H1 (cell line): Measurements from ENCODE around the gene LDLRAD3. TPM values are rescaled to one million over a fixed set of nuclear protein-coding genes. Genes with fewer than 3 reads are reported as not detected.

Experiments
- CTCF ChIA-PET: fragments of 300-600 bp; sonication (Branson Sonifier 250); formaldehyde crosslinking; loops from one replicate; lab custom pipeline; 2021; ENCODE audit not compliant: partially characterized antibody; lab: Charles Lee
- POLR2A ChIA-PET: fragments of 300-600 bp; sonication (Branson Sonifier 250); formaldehyde crosslinking; loops from one replicate; lab custom pipeline; 2021; ENCODE audit warnings: inconsistent platforms; ENCODE audit not compliant: partially characterized antibody; lab: Charles Lee
- DNase-seq, 2 experiments: peaks; one replicate each; pipeline versions ENCODE4 v3.0.0 to v3.0.0-alpha.2; 2010 to 2022; ENCODE audit warnings: low spot score in 2 of 2, low read depth in 1 of 2, mixed read lengths in 1 of 2
- FAIRE-seq: peaks from 2 replicates; lab custom pipeline; 2011; peaks lifted over from hg19 to GRCh38; lab: Jason Lieb, UNC
- H2AFZ ChIP-seq: 2 replicates; pipeline ENCODE4 v1.8.1; 2012; ENCODE audit warnings: low read length, inconsistent platforms
- H2AK5ac ChIP-seq: 2 replicates; pipeline ENCODE4 v1.6.1; 2013; ENCODE audit warnings: low read depth, low read length
- H2BK120ac ChIP-seq: replicated peaks from 2 replicates; pipeline ENCODE3; 2013; ENCODE audit warnings: low read depth, low read length, inconsistent platforms
- H2BK12ac ChIP-seq: 2 replicates; pipeline ENCODE4 v1.6.1; 2013; ENCODE audit warnings: low read depth, low read length
- H2BK15ac ChIP-seq: 2 replicates; pipeline ENCODE4 v1.6.1; 2013; ENCODE audit warnings: low read length
- H2BK20ac ChIP-seq: 2 replicates; pipeline ENCODE4 v1.6.1; 2013; ENCODE audit warnings: low read length
- H2BK5ac ChIP-seq: 2 replicates; pipeline ENCODE4 v1.6.1; 2013; ENCODE audit warnings: low read depth, low read length
- H3K14ac ChIP-seq: 2 replicates; pipeline ENCODE4 v1.6.1; 2013; ENCODE audit warnings: inconsistent platforms; ENCODE audit not compliant: insufficient read length
- H3K18ac ChIP-seq: 2 replicates; pipeline ENCODE4 v1.6.1; 2013; ENCODE audit warnings: low read length; ENCODE audit errors: extremely low read depth
- H3K23ac ChIP-seq: 2 replicates; pipeline ENCODE4 v1.6.1; 2013; ENCODE audit warnings: inconsistent platforms; ENCODE audit not compliant: insufficient read length
- H3K23me2 ChIP-seq: 2 replicates; pipeline ENCODE4 v1.6.1; 2013; ENCODE audit warnings: low read depth, low read length
- H3K27ac ChIP-seq: 2 replicates; pipeline ENCODE4 v1.6.1; 2011; ENCODE audit warnings: low read depth, low read length, inconsistent platforms
- H3K27me3 ChIP-seq, 4 experiments: replicated peaks in 1 of 4; 1 replicate in 1 of 4; 2 replicates in 3 of 4; pipeline versions ENCODE4 v1.6.1 to v1.8.1; 2011 to 2013; ENCODE audit warnings: low read length in 3 of 4, mild to moderate bottlenecking in 3 of 4, inconsistent platforms in 2 of 4, mixed read lengths in 2 of 4, moderate library complexity in 1 of 4; ENCODE audit not compliant: control insufficient read depth in 3 of 4, insufficient read depth in 3 of 4; ENCODE audit errors: extremely low read depth in 1 of 4
- H3K36me3 ChIP-seq, 4 experiments: 2 replicates each; pipeline versions ENCODE4 v1.6.1 to v1.8.1; 2011 to 2013; ENCODE audit warnings: mild to moderate bottlenecking in 4 of 4, low read length in 3 of 4, moderate library complexity in 2 of 4, control low read depth in 1 of 4, inconsistent platforms in 1 of 4; ENCODE audit not compliant: insufficient read depth in 4 of 4, control insufficient read depth in 2 of 4
- H3K4ac ChIP-seq: replicated peaks from 2 replicates; pipeline ENCODE3; 2013; ENCODE audit warnings: low read length, low read depth, mixed read lengths, inconsistent platforms; ENCODE audit not compliant: insufficient read length
- H3K4me1 ChIP-seq, 4 experiments: replicated peaks in 1 of 4; 1 replicate in 1 of 4; 2 replicates in 3 of 4; pipeline versions ENCODE4 v1.6.1 to v1.8.1; 2011 to 2013; ENCODE audit warnings: low read length in 3 of 4, inconsistent platforms in 2 of 4, mixed read lengths in 1 of 4; ENCODE audit not compliant: insufficient read depth in 4 of 4, control insufficient read depth in 3 of 4
- H3K4me2 ChIP-seq, 2 experiments: 2 replicates each; pipeline versions ENCODE4 v1.6.1 to v1.8.1; 2011 to 2013; ENCODE audit warnings: low read depth in 2 of 2, low read length in 2 of 2, control low read depth in 1 of 2, inconsistent platforms in 1 of 2, mild to moderate bottlenecking in 1 of 2; ENCODE audit not compliant: insufficient read depth in 1 of 2
- H3K4me3 ChIP-seq, 4 experiments: fragments of 200-600, 300-600 bp in 1 of 4; sonication (generic), shearing (Covaris generic), sonication (Bioruptor Twin) in 1 of 4; 2 replicates each; pipeline versions ENCODE4 v1.5.1 to v1.8.1; 2011 to 2016; ENCODE audit warnings: low read length in 4 of 4, low read depth in 3 of 4, control low read depth in 2 of 4, inconsistent platforms in 2 of 4, mild to moderate bottlenecking in 2 of 4, mixed read lengths in 1 of 4, moderate library complexity in 1 of 4; ENCODE audit not compliant: insufficient read depth in 2 of 4; ENCODE audit errors: extremely low read depth in 1 of 4
- H3K56ac ChIP-seq: replicated peaks from 2 replicates; pipeline ENCODE3; 2013; ENCODE audit warnings: low read depth, mild to moderate bottlenecking, mixed read lengths, low read length, inconsistent platforms; ENCODE audit not compliant: insufficient read length
- H3K79me1 ChIP-seq: 2 replicates; pipeline ENCODE4 v1.6.1; 2013; ENCODE audit warnings: low read depth, low read length, control low read depth
- H3K79me2 ChIP-seq, 2 experiments: 2 replicates each; pipeline versions ENCODE4 v1.6.1 to v1.8.1; 2012 to 2013; ENCODE audit warnings: low read length in 2 of 2, mild to moderate bottlenecking in 2 of 2, inconsistent platforms in 1 of 2; ENCODE audit not compliant: insufficient read depth in 2 of 2, control insufficient read depth in 1 of 2
- H3K9ac ChIP-seq, 4 experiments: replicated peaks in 1 of 4; 1 replicate in 1 of 4; 2 replicates in 3 of 4; pipeline versions ENCODE4 v1.6.1 to v1.8.1; 2011 to 2013; ENCODE audit warnings: low read depth in 3 of 4, low read length in 3 of 4, control low read depth in 2 of 4, mild to moderate bottlenecking in 2 of 4, moderate library complexity in 2 of 4, inconsistent platforms in 1 of 4; ENCODE audit errors: extremely low read depth in 1 of 4
- H3K9me3 ChIP-seq, 2 experiments: 2 replicates each; pipeline versions ENCODE4 v1.6.1 to v1.8.1; 2012 to 2013; ENCODE audit warnings: mild to moderate bottlenecking in 2 of 2, moderate library complexity in 2 of 2, control low read depth in 1 of 2, inconsistent platforms in 1 of 2, low read depth in 1 of 2, low read length in 1 of 2, mixed read lengths in 1 of 2; ENCODE audit not compliant: insufficient read depth in 2 of 2
- H4K20me1 ChIP-seq, 2 experiments: replicated peaks in 1 of 2; 2 replicates each; pipeline versions ENCODE3 to v1.8.1; 2011 to 2013; ENCODE audit warnings: inconsistent platforms in 2 of 2, low read length in 2 of 2, mild to moderate bottlenecking in 1 of 2; ENCODE audit not compliant: insufficient read depth in 2 of 2, control insufficient read depth in 1 of 2
- H4K5ac ChIP-seq: 2 replicates; pipeline ENCODE4 v1.6.1; 2013; ENCODE audit warnings: low read length, low read depth, mixed read lengths, inconsistent platforms; ENCODE audit not compliant: insufficient read length
- H4K8ac ChIP-seq: 2 replicates; pipeline ENCODE4 v1.8.0; 2013; ENCODE audit warnings: mild to moderate bottlenecking, moderate library complexity, low read length, inconsistent platforms; ENCODE audit not compliant: insufficient read depth; ENCODE audit errors: extremely low read depth
- H4K91ac ChIP-seq: replicated peaks from 2 replicates; pipeline ENCODE3; 2013; ENCODE audit warnings: low read length, mixed read lengths, inconsistent platforms; ENCODE audit not compliant: insufficient read length
- ASH2L ChIP-seq: fragments of 200-600, 300-600 bp; sonication (generic); IDR thresholded peaks from one replicate; pipeline ENCODE4 v1.7.1; 2017; ENCODE audit warnings: low read length
- CEBPB ChIP-seq: IDR thresholded peaks from 2 replicates; pipeline ENCODE4 v1.6.1; 2012; ENCODE audit warnings: low read depth, low read length
- CHD2 ChIP-seq: IDR thresholded peaks from 2 replicates; pipeline ENCODE4 v1.6.1; 2012; ENCODE audit warnings: low read length, improper control_type of control experiment
- EZH2 ChIP-seq: fragments of 200-600 bp; sonication (generic); IDR thresholded peaks from 2 replicates; pipeline ENCODE4 v1.7.1; 2012; ENCODE audit warnings: low read depth, mild to moderate bottlenecking, moderate library complexity, low read length, inconsistent platforms; ENCODE audit not compliant: severe bottlenecking
- FOSL1 ChIP-seq: IDR thresholded peaks from 2 replicates; pipeline ENCODE4 v1.6.1; 2011; ENCODE audit warnings: mild to moderate bottlenecking, low read depth, low read length, moderate library complexity; ENCODE audit not compliant: insufficient read depth
- HDAC6 ChIP-seq: IDR thresholded peaks from one replicate; pipeline ENCODE4 v1.7.1; 2012; ENCODE audit warnings: low read depth, mild to moderate bottlenecking, inconsistent platforms, low read length, moderate library complexity
- JUND ChIP-seq: IDR thresholded peaks from 2 replicates; pipeline ENCODE4 v1.6.1; 2011; ENCODE audit warnings: mild to moderate bottlenecking, improper control_type of control experiment, low read length
- NRF1 ChIP-seq: IDR thresholded peaks from 2 replicates; pipeline ENCODE4 v1.6.1; 2011; ENCODE audit warnings: mild to moderate bottlenecking, low read depth, low read length, improper control_type of control experiment
- RFX5 ChIP-seq: IDR thresholded peaks from 2 replicates; pipeline ENCODE4 v1.6.1; 2011; ENCODE audit warnings: low read depth, low read length, improper control_type of control experiment, borderline replicate concordance
- RNF2 ChIP-seq: fragments of 200-900, 300-1000 bp; sonication (generic); IDR thresholded peaks from 2 replicates; pipeline ENCODE4 v1.7.1; 2016; ENCODE audit warnings: borderline replicate concordance, low read depth, mild to moderate bottlenecking, antibody characterized with exemption, low read length; ENCODE audit not compliant: poor library complexity, severe bottlenecking; ENCODE audit errors: missing control alignments
- SP2 ChIP-seq: IDR thresholded peaks from 2 replicates; pipeline ENCODE4 v1.6.1; 2012; ENCODE audit warnings: mild to moderate bottlenecking, low read length, inconsistent platforms
- WGBS, 2 experiments: shearing (Covaris generic) in 1 of 2; methylation state at CpG; one replicate each; pipeline versions ENCODE4 v1.1.6 to v1.1.7; 2013 to 2015; ENCODE audit warnings: low lambda C conversion rate in 2 of 2, mixed read lengths in 2 of 2, inconsistent platforms in 1 of 2, low coverage in 1 of 2, missing lambda C conversion rate in 1 of 2; ENCODE audit not compliant: insufficient replicate concordance in 2 of 2, insufficient coverage in 1 of 2, insufficient read length in 1 of 2; ENCODE audit errors: extremely low coverage in 1 of 2, missing lambda C conversion rate in 1 of 2; 5-methylcytosine and 5-hydroxymethylcytosine counted together
- polyA plus RNA-seq, 7 experiments: library from polyadenylated mRNA; depleted of rRNA in 3 of 7; stranded (reverse) in 5 of 7; unstranded in 2 of 7; fragments of >200 nt in 5 of 7; fragments of 200-250 nt in 2 of 7; gene quantifications; 1 replicate in 5 of 7; 2 replicates in 1 of 7; 4 replicates in 1 of 7; pipeline versions ENCODE4 v1.2.1 to v1.2.3, GENCODE V29; 2011 to 2013; ENCODE audit warnings: missing spikeins in 2 of 7, mixed read lengths in 2 of 7
- total RNA-seq: library from RNA; stranded (reverse); fragmentation: NEBNext Ultra II Directional; extraction: Animal tissue kit (Norgen Biotek cat#: 25700); gene quantifications from 2 replicates; pipeline ENCODE4 v1.2.1, GENCODE V29; 2021

Gene LDLRAD3
- total and polyA plus RNA-seq, 2 of the 8 experiments (the other 6 are each of a cell fraction or from before 2014, with no cell fraction given): 18.6 to 22.8 TPM

DNA sequence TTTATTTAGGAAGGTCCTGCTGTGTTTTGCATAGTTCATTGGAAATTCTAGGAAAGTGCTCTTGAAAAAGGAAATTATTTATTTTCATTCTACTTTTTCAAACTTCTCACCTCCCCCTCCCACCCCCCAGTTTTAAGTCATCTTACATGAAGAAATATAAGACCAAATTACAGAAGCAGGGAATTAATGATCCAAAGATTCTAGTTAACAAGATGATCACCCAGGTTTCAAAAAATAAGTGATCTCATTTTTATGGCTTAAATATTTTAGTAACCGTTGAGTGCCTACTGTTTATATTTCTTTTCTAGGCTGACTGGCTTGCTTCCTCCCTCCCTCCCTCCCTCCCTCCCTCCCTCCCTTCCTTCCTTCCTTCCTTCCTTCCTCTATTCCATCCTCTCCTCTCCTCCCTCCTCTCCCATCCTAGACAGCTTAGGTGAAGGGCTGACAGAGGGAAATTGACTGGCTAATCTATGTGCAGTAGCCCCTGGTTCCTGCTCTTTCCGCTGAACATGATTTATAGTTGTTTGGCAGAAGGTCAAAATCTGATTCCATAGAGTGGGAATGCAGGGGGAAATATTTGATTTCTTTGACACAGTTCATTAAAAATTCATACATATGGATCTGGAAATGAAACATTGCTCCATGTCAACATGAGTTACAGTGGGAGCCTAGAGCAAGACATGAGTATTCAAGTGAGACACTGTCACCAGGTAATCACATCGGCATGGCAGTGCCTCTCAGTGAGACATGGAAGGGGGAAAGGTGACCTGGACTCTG is 221.9 kb downstream of the LDLRAD3 start:
- Histone ChIP-seq H4K5ac (no peak overlapping the region), H3K23me2 (no peaks in the 10 kb centered on the region), H2BK5ac (no peak overlapping the region), H3K4me1 (peaks cover 0 to 3% (median 0%) of the 10 kb centered on the region in 4 experiments; a peak in 2 of 7 replicates), H2BK12ac (no peak overlapping the region), H3K9ac (no peak overlapping the region), H3K4me3 (no peak overlapping the region), H3K56ac (no peak overlapping the region), H2BK20ac (no peak overlapping the region), H4K91ac (no peak overlapping the region), H3K4ac (no peak overlapping the region), H2BK15ac (no peak overlapping the region), H3K18ac (no peak overlapping the region), H3K4me2 (no peak overlapping the region), H3K23ac (no peak overlapping the region), H4K8ac (no peak overlapping the region), H3K27ac (no peak overlapping the region), H3K14ac (no peak overlapping the region), H3K27me3 (no peaks in the 10 kb centered on the region), H2AK5ac (no peak overlapping the region), H4K20me1 (no peaks in the 10 kb centered on the region), H3K36me3 (no peaks in the 10 kb centered on the region), H2AFZ (no peak overlapping the region), H3K79me1 (no peaks in the 10 kb centered on the region), H3K9me3 (no peaks in the 10 kb centered on the region), H3K79me2 (no peaks in the 10 kb centered on the region), H2BK120ac (no peak overlapping the region)
- DNase-seq (no peak), FAIRE-seq (no peak)
- TF ChIP-seq ASH2L (no peak), HDAC6 (no peak), RFX5 (no peak), JUND (no peak), RNF2 (no peak), CEBPB (no peak), NRF1 (no peak), FOSL1 (no peak), SP2 (no peak), CHD2 (no peak), EZH2 (no peak)
- CTCF ChIA-PET: interaction anchor here (1.0 kb wide), 1 partner anchor 10 kb away, joined by 4 read pairs; no protein-coding TSS in a partner anchor
- POLR2A ChIA-PET: no interaction called here
- 86% methylated on average over 2 of the region's 3 CpGs; no CpG with 5 or more reads in 1 of the 2 experiments for WGBS, 2 experiments
